ENCODE measurements around the gene PTX4. TPM values are rescaled to one million over a fixed set of nuclear protein-coding genes. Genes with fewer than 3 reads are reported as not detected.

Gene PTX4
- total RNA-seq, 4 donors from 2014 or later = not detected

GRCh38 chr16:1465567-1465915 lies 23.2 kb downstream of the PTX4 start:
- H3K36me3 ChIP-seq = peaks cover 10 to 59% (median 11%) of the 10 kb centered on the region in 3 donors
- intact Hi-C loops (cut with DNase I) = no loop called here
- H3K9me3 ChIP-seq = no peaks in the 10 kb centered on the region
- WGBS, 2 donors = 100% methylated on average over 1 of the region's 13 CpGs; no CpG with 5 or more reads in 1 of the 2 donors
- no peaks in the 10 kb centered on the region for H3K27me3 ChIP-seq
- H3K4me1 ChIP-seq = peaks cover 0 to 17% (median under 1%) of the 10 kb centered on the region in 3 donors
- no peak for DNase-seq
- H3K27ac ChIP-seq = no peak overlapping the region
- H3K4me3 ChIP-seq = no peak overlapping the region
- TF ChIP-seq, protein P1, sequence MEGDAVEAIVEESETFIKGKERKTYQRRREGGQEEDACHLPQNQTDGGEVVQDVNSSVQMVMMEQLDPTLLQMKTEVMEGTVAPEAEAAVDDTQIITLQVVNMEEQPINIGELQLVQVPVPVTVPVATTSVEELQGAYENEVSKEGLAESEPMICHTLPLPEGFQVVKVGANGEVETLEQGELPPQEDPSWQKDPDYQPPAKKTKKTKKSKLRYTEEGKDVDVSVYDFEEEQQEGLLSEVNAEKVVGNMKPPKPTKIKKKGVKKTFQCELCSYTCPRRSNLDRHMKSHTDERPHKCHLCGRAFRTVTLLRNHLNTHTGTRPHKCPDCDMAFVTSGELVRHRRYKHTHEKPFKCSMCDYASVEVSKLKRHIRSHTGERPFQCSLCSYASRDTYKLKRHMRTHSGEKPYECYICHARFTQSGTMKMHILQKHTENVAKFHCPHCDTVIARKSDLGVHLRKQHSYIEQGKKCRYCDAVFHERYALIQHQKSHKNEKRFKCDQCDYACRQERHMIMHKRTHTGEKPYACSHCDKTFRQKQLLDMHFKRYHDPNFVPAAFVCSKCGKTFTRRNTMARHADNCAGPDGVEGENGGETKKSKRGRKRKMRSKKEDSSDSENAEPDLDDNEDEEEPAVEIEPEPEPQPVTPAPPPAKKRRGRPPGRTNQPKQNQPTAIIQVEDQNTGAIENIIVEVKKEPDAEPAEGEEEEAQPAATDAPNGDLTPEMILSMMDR (IDR thresholded peaks at IDR 0.05) = no peak
- TF ChIP-seq POLR2A (IDR thresholded peaks at IDR 0.05) = no peak

DNA sequence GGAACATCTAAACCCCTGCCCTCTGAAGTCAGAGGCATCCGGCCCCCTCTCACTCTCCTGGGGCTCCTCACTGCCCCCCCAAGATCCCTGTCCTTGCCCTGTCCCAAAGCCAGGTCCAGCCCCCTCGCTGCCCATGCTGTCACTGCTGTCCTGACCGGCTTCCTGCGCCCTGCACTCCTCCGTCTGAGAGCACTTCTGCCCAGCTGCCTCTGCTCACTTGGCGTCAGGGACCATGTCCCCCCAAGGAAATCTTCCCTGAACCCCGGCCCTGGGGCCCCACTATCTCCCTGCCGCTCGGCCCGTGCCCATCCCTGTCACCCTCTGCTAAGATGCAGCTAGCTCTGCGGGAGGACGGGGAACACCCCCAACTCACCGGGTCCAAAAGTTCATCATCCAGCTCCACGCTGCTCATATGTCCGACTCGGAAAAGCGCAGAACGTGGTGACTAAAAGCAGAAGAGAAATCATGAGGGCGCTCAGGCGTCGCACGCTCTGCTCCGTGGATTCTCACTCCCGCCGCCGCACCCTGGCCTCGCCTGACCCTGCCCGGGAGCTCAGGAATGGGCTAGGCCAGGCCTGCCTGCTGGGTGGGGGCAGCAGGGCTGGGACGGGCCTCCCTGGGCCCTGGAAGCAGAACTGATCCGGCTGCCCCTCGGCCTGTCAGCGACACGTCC lies 23.7 kb downstream of the PTX4 start:
- TF ChIP-seq, protein P1 (IDR thresholded peaks at IDR 0.05) = no peak
- TF ChIP-seq POLR2A (IDR thresholded peaks at IDR 0.05) = no peak
- Histone ChIP-seq H3K4me3 (no peak overlapping the region), H3K4me1 (peaks cover 0 to 13% (median 0%) of the 10 kb centered on the region in 3 donors), H3K36me3 (peaks cover 15 to 64% (median 15%) of the 10 kb centered on the region in 3 donors), H3K27ac (no peak overlapping the region), H3K9me3 (no peaks in the 10 kb centered on the region), H3K27me3 (no peaks in the 10 kb centered on the region)
- DNase-seq = no peak
- intact Hi-C loops (cut with DNase I) = no loop called here
- 85 to 95% methylated on average over 22 to 24 of the region's 33 CpGs for WGBS, 2 donors

- no peak for TF ChIP-seq POLR2A (IDR thresholded peaks at IDR 0.05)
- TF ChIP-seq, protein P1 (IDR thresholded peaks at IDR 0.05) = no peak
- Histone ChIP-seq H3K9me3 (no peaks in the 10 kb centered on the region), H3K36me3 (peaks cover 15 to 68% (median 16%) of the 10 kb centered on the region in 3 donors), H3K27ac (no peak overlapping the region), H3K4me1 (peaks cover 0 to 9% (median 0%) of the 10 kb centered on the region in 3 donors), H3K4me3 (no peak overlapping the region), H3K27me3 (no peaks in the 10 kb centered on the region)
- DNase-seq = no peak
- 89 to 90% methylated on average over 6 to 34 of the region's 41 CpGs for WGBS, 2 donors
- intact Hi-C loops (cut with DNase I) = no loop called here
Measured at GRCh38 chr16:1464196-1464893, 24.4 kb downstream of the PTX4 start.

DNA sequence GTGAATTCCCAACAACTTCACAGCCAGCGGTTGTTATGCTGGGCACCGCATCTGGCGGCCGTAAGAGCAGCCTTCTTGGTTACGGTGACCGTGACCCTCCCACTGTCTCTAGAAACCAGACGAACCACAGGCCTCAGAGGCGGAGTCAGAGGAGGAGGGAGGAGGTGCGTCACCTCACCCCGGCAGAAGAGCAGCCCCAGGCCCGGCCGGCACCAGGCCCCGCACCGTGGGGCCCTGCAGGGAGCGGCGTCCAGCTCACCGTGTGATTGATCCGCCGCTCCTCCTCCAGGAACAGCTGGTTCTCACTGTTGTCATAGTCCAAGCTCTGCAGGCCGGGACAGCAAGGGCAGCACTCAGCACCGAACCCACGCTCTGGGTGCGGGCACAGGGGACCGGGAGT lies 27.6 kb downstream of the PTX4 start:
- intact Hi-C loops (cut with DNase I) = no loop called here
- Histone ChIP-seq H3K9me3 (no peaks in the 10 kb centered on the region), H3K4me3 (no peak overlapping the region), H3K36me3 (peaks cover 15 to 90% (median 19%) of the 10 kb centered on the region in 3 donors), H3K4me1 (no peaks in the 10 kb centered on the region), H3K27ac (no peak overlapping the region), H3K27me3 (no peaks in the 10 kb centered on the region)
- TF ChIP-seq, protein P1 (IDR thresholded peaks at IDR 0.05) = no peak
- TF ChIP-seq POLR2A (IDR thresholded peaks at IDR 0.05) = no peak
- WGBS, 2 donors = 87 to 96% methylated on average over 7 to 13 of the region's 24 CpGs
- DNase-seq = no peak

GRCh38 chr16:1460602-1461138 lies 28.1 kb downstream of the PTX4 start:
- no peaks in the 10 kb centered on the region for H3K9me3 ChIP-seq
- 83 to 93% methylated on average over 4 to 7 of the region's 30 CpGs for WGBS, 2 donors
- no peak for DNase-seq
- H3K4me3 ChIP-seq = no peak overlapping the region
- no peak overlapping the region for H3K27ac ChIP-seq
- intact Hi-C loops (cut with DNase I) = no loop called here
- H3K4me1 ChIP-seq = no peaks in the 10 kb centered on the region
- H3K27me3 ChIP-seq = no peaks in the 10 kb centered on the region
- no peak for TF ChIP-seq POLR2A (IDR thresholded peaks at IDR 0.05)
- TF ChIP-seq, protein P1 (IDR thresholded peaks at IDR 0.05) = no peak
- H3K36me3 ChIP-seq = peaks cover 18 to 91% (median 19%) of the 10 kb centered on the region in 3 donors

Data from esophagus squamous epithelium (tissue), 5 donors.